ENCODE data around the gene MAP3K5.

Gene MAP3K5

GRCh38 chr6:136562211-136562610 is 230.1 kb downstream of the MAP3K5 start:
- DNase-seq: no peak

DNA sequence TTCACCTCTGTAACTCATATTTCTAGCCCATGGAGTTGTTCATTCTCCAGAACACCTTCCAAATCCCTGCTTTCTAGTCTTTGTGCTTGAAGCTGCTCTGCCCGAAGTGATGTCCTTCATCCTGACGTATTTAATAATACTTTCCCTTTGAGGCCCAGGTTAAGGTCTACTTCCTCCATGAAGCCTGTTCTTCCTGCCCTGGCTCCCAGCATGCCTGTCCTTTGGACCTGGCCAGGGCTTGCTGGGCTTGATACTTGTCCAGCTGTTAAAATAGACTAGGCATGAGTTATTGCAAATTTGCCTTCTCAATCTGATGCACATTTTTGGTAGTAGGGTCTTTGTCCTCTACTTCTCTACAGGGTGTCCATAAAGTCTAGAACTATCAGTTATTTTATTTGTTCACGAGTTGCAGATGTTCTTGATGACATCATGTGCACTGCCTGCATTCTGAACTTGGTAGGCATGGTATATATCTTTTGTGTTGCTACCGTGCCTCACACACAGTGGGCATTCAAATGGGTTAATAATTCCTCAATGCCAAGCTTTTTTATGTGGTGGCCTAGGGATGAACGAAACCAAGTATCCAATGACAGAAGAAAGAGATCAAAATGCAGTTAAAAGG is 239.0 kb downstream of the MAP3K5 start:
- no peak for DNase-seq

GRCh38 chr6:136552054-136552453 is 240.2 kb downstream of the MAP3K5 start:
- DNase-seq: no peak

GRCh38 chr6:136551103-136551502 is 241.2 kb downstream of the MAP3K5 start:
- no peak for DNase-seq

GRCh38 chr6:136550330-136551071 is 241.8 kb downstream of the MAP3K5 start, which contains the start of gene MAP7:
MAP7 (minus strand) TSS chr6:136550422; CDS start chr6:136550408, 14 bp downstream.
- no peak for DNase-seq

DNA sequence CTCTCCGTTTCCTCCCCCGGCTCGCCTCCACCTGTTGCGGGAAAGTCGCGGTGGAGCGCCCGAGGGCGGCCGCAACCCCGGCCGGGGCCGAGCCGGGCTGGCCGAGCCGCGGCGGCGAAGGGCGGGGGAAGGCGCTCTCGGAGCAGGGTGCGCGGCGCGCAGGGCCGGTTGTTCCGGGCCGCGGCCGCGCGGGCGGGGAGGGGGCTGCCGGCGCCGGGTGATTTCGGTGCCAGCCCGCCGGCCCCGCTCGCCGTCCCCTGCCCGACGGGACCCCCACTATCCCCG is 242.3 kb downstream of the MAP3K5 start:
- no peak for DNase-seq

GRCh38 chr6:136549300-136550044 is 242.8 kb downstream of the MAP3K5 start:
- no peak for DNase-seq

GRCh38 chr6:136548582-136549299 is 243.5 kb downstream of the MAP3K5 start:
- no peak for DNase-seq

DNA sequence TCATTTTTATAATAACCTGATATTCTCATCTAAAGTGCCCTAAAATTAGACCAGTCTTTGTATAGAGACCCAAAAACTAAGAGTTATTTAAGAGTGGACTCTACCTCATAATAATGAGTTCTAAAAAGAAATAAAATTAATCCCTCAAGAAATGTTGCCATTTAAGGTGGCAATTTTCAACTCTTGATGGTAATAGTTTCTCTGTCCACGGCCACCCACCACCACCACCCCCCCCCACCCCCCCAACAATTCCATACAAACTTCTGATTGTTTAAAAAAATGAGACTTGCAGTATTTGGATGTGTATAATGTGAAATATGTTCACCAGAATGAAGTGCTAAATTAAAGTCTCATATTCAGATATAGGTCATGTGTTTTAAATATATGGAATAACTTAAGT is 244.4 kb downstream of the MAP3K5 start:
- no peak for DNase-seq

DNA sequence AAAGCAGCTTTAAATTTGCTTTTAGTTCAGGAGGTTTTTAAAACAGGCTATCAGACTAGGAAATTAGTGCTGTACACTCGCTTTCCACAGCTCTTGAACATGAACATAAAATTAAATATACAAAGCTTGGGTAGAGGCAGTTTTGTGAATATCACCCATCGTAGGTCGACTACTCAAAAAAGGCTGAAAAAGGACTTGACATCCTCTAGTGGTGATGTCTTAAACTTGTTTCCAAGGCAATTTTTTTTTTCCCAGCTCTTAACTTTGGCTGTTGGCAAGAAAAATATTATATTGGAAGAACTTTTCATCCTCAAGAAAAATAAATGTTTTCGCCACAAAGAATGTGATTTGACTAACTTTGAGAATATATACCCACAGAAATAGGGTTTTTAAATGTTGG is 244.9 kb downstream of the MAP3K5 start:
- peak; percentile 50 for DNase-seq

GRCh38 chr6:136546331-136546730 is 245.9 kb downstream of the MAP3K5 start:
- DNase-seq: no peak

GRCh38 chr6:136544326-136544725 is 248.0 kb downstream of the MAP3K5 start:
- no peak for DNase-seq

- DNase-seq: no peak
These were observed 250.9 kb downstream of the MAP3K5 start for GRCh38 chr6:136541395-136541794.

DNA sequence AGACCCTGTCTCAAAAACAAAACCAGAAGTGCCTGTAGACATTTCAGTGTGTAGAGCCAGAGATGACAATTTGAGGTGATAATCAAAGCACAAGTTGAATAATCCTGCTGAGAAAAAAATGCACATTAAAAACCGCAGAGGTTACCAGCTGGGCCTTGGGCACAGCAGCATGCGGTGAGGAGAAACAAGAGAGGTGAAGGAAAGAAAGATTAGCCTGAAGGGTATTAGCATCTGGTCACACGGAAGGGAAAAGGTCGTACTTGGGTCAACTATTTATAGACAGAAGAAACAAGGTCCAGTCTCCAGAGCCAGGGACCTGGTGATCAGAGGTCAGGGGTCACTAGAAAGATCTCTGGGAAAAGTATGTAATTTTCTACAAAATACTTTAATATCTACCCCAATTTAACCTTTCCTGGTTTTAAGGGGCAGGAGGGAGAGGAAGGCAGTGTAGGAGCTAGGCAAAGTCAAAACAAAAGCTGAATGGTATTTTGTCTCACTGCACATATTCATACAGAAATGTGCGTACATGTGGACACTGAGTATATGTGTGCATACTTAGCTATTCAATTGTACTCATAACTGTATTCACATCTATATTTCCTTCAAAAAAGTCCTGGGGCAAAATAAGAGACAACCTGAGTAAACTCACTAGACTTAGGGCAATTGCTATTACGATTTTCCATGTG is 252.2 kb downstream of the MAP3K5 start:
- no peak for DNase-seq

DNA sequence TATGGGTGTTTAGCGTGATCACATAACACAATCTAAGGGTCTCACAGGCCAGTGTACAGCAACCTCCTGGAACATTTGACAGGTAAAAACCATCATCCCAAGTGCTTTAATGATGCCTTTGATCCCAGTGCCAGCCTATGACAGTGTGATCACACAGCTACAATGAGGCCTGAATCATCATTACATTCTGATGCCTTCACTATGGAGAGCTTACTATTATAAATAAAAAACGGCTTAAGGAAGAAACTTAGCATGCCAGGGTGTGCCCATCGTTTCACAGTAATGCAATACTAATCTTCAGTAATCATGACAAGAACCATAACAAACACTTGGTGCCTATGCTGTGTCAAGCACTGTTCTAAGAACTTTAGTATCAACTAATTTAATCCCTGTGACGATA is 253.4 kb downstream of the MAP3K5 start:
- no peak for DNase-seq

DNA sequence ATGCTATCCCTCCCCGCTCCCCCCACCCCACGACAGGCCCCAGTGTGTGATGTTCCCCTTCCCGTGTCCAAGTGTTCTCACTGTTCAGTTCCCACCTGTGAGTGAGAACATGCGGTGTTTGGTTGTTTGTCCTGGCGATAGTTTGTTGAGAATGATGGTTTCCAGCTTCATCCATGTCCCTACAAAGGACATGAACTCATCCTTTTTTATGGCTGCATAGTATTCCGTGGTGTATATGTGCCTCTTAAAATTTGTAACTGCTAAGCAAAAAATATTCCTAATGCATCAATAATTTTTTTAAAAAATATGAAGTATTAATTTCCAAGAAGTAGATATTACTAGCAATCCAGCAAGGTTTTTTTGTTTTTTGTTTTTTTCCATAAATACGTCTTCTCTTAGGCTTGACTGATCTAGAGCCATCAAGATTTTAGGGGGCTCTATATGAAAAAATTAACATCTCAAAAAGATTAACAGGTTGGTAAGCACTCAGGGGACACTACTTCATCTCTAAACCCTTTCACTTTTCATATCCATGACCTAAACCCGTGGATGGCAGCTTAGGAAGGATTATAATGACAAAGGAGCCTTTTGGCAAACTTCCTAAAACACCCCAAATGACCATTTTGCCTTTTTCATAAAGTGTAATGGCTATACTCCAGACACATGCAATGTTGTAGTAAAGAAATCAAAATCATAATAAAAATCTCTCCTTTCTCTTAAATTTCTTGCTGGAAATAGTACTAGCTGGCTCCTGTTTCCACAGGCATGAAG is 256.2 kb downstream of the MAP3K5 start:
- no peak for DNase-seq

- DNase-seq: no peak
These were observed 257.1 kb downstream of the MAP3K5 start for GRCh38 chr6:136535017-136535765.

GRCh38 chr6:136534268-136534667 is 258.0 kb downstream of the MAP3K5 start:
- DNase-seq: no peak

GRCh38 chr6:136533487-136533886 is 258.8 kb downstream of the MAP3K5 start:
- no peak for DNase-seq

GRCh38 chr6:136532030-136532429 is 260.2 kb downstream of the MAP3K5 start:
- DNase-seq: no peak

DNA sequence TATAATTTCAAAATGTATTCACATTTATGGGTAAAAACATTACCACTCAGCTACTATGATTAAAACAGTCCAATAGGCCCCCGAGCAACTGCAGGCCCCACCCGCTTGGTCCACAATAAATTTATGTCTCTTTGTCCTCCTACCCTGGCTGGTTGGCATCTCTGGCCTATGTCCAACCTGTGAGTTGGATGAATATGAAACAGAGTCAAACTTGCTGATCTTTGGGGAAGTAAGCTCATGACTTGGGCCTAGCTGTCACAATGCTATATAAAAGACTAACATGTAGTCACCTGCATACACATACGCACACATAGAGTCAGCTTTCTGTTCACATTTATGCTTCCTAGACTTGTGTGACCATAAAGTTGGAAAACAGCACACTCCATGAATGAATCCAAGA is 262.6 kb downstream of the MAP3K5 start:
- DNase-seq: no peak

Measured in GDM1 (cell line).